Measurements from ENCODE around the gene COQ8B.

The COQ8B gene

DNA sequence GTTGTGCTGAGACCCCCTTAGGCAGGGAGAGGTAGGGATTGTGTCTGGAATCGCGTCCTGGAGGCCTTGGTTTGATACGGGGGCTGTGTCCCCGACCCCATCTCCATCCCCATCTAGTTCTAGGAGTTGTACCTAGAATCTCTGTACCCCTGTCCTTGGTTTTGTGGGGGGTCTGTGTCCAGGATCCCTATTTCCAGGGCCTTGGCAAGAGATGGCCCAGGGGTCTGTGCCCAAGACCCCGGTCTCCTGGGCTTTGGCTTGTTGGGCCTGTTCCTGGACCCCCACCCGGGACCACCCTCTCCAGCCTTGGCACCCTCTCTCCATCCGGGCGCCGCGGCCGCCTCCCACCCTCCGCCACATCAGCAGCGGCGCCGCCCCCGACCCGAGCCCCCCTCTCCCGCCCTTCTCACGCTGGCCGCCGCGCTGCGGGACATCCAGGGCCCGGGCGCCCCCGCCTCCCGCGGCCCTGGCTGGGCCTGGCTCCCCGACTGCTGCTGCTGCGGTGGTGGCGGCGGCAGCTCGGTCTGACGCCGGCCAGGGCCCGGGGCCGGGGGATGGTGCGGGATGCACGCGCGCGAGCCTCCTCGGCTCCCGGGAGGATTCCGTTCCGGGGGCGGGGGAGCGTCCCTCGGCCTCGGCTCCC, 26.5 kb downstream of the COQ8B start, which contains the start of gene NUMBL:
Gene NUMBL (minus strand): TSS at position 602 of the 643 bp plus-strand sequence. CDS start 168 bp downstream, at position 434.
- peak in 1 of 3 experiments; percentile 53 for DNase-seq

DNA sequence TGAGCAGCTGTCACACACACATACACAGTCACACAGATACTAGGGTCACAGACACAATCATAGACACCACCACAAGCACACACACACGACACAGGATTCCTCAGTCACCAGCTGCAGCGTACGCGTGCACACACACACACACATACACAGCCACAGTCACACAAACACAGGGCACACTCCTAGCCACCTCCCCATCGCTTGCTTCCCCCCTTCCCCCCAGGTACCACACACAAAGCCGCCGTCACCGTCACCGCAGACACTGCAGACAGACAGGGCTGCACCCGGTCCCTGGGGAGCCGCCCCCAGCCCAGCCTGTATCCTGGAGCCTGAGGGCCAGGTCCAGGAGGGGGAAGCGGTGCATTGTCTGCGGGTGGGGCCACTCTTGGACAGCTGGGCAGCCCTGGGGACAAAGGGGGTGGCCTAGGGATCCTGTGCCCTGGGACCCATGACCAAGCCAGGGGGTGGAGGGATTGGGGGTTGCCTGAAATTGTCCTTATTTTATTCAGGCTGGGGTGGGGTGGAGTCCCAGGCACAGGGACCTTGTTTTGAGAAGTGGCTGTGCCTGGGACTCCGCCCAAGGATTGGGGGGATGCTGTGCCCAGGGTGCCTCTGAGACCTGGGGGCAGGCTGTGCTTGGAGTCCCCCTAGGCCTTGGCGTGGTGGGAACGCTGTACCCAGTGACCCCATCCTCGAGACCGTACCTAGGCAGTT, 27.2 kb downstream of the COQ8B start:
- peak; percentile 11 to 50 (median 30) for DNase-seq

DNA sequence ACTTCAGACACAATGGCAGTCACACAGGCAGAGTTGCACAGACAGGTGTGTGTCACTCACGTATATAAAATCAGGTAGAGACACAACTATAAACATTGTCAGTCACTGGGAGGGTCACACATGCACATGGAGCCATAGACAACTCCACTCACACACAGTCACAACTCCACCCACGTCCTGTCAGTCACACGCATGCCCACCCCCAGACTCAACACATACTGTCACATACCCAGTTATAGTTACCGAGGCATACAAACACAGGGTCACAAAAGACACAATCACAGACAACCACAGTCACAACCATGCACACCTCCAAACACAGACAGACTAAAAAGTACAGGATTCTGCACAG, 27.7 kb downstream of the COQ8B start:
- no peak for DNase-seq

DNA sequence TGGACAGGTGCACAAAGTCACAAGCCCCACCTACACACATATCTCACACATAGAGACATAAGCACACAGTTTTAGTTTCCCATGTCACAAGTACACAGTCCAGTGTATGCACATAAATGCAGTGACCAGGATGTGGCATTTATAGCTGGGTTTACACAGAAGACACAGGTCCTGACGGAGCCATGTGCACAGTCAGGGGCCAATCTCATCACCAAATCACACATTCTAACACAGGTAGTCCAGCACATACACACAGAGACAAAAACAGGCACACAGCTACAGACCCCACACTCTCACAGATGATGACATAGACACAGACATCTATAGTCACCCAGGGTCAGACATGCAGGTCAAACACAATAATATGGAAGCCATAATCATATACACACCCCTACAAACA, 28.4 kb downstream of the COQ8B start:
- no peak for DNase-seq

DNA sequence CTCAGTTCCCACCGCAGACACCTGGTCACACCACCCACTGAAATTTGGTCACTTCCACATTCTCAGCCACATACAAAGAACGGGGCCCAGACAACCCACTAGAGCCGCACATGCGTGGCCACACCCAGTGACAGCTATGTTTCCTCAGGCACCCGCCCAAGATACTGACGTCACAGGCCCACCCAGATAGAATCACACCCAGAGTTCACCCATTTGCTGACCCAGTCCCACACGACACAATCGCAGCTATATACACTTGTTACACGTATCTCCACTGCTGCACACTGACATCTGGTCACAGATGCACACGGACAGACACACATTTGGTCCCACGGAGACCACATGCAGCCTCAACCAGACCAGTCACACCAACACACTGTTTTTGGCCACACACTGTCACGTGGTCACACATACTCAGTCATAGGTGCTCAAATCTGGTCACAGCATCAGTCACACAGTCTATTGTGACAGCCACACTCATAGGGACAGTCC, 29.1 kb downstream of the COQ8B start:
- DNase-seq: no peak

DNA sequence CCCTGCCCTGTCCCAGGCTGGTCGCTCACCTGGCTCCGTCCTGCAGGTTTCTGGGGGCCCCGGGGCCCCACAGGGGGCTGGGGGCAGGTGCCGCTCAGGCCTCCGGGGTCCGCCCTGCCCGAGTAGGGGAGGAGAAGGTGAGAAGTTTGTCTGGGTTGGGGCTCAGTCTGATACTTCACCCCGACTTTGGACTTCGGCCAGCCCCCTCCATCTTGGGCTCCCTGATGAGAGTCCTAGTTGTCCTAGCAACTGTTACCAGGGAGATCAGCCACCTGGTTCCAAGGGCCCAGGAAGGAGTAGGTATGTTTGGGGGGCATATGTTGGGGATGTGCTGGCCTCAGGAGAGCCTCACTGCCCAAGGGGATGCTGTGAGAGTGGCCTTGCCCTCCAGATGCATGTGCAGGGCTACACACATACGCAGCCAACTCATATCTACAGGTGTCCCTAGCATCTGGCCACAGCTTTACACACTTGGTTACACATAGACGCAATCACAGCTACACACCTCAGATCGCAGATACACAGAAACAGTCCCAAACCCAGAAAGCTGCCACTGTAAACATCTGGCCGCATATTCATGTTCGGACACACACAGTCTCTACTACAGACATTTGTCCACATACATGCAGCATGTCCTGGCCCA, 29.7 kb downstream of the COQ8B start:
- DNase-seq: peak in 1 of 3 experiments; percentile 8

DNA sequence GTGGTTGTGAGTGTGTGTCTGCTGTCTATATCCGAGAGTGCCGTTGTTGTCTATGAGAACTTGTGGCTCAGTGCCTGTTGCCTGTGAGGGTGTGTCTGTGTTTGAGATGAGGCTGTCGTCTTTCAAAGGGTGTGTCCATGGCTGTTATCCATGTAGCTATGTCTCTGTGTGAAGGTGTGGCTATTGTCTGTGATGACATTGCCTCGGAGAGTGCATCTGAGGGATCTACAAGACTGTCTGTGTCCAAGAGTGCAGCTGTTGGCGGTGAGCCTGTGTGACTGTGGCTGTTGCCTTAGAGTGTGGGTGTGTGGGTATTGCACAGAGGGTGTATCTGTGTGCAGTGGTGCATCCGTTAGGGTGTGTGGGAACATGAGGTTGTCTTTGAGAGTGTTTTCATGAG, 31.1 kb downstream of the COQ8B start:
- no peak for DNase-seq

DNA sequence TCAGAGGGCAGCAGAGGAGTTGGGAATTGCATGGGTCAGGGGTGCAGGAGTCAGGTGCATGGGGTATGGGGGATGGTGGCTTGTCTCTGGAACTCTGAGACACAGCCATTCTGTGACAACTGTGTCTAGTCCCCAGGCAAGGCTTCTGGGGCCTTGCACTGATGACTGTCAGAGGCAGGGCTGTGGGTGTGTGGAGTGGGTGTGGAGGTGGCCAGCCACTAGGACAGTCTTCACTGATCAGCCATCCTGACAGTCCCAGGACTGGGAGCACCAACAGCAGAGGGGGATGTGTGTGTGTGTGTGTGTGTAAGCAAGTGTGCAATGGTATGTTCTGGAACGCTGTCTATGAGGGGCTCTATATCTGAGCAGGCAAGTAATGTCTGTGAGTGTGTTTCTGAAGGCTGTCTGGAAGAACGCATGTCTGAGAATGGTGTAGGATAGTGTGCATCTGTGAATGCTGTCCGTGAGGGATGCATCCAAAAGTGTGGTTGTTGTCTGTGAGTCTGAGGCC, 31.6 kb downstream of the COQ8B start:
- no peak for DNase-seq

DNA sequence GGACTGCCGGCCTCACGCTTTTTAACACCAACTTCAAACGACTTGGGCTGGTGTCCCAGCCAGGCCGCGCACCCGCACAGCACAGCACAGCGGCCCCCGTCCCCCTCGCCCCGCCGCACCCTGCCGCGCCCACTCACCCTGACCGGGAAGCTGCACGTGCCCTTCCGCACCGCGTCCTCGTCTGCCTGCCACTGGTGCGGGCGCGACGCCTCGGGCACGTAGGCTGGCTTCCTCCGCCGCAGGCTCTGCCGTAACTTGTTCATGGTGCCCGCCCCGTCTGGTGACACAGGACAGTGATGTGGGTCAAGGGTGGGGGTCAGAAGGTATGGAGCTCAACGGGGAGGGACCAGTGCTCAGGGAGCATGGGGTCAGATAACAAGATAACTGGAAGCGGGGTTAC, 32.4 kb downstream of the COQ8B start:
- no peak for DNase-seq

DNA sequence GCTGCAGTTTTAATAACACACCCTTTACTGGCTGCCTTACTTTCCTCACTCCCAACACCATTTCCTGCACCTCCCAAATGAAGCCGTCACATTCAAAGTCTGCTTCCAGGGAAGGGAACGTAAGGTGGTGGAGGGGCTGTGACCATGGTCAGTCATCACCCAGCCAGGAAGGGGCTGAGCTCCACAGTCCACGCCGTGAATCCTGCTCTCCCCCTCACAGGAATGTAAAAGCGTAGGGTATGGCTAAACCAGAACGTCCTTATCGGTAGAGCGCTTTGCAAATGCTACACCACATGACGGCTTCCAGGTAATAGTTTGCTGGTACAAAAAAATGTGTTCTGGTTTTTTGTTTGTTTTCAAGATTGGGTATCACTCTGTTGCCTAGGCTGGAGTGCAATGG, 33.2 kb downstream of the COQ8B start:
- no peak for DNase-seq

DNA sequence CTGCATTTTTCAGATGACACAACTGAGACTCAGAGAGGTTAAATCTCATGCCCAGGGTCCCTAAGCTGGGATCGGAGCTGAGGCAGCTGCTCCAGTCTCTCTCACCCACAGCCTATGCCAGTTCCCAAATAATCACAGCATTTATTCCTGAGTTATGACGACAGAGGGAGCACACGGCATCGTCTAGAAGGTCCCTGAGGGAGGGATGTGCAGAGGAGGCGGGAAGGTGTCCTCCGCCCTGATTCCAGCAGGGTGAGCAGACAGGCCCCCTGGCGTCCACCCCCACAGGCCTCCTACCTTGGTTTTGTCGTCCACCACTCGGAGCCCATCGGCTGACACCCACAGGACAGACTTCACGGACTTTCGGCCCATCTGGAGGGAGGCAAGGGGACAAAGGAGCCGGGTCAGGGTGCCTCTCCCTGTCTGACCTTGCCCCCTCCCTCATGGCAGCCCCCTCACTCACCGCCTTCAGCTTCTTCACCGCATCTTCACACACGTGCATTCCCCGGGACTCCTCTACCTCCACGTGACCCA, 34.2 kb downstream of the COQ8B start:
- no peak for DNase-seq

DNA sequence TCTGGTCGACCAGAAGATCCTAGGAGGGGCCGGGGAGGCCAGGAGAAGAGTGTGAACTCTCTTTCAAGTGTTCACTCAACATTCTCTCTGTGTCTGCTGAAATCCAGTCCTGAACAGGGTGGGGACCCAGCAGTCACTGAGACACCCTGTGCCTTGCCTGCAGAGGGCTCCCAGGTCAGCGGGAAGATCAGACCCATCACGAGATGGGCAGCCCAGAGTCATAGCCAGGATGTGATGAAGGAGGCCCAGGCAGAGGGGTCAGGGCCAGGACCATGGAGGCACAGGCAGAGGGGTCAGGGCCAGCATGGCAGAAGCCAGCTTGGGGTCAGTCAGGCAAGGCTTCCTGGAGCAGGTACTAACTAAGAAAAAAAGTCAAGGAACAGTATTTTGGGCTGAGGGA, 35.6 kb downstream of the COQ8B start:
- DNase-seq: no peak

DNA sequence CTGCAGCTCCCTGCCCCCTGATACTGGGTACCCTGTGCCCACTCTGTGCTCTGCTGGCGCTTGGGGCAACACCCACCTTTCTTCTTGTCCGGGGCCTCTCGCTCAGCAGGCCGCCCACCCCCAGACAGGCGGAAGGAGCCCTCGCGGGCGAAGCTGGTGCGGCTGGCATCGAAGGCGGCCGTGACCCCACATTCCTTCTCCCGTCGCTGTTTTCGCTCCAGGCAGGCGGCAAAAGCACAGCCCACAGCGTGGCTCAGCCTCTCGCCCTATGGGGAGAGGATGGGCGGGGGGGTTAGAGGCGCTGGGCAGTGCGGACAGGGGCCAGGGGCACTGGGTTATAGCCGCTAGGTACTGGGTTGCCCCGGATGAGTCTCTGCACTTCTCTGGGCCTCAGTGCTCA, 39.5 kb downstream of the COQ8B start:
- no peak for DNase-seq

DNA sequence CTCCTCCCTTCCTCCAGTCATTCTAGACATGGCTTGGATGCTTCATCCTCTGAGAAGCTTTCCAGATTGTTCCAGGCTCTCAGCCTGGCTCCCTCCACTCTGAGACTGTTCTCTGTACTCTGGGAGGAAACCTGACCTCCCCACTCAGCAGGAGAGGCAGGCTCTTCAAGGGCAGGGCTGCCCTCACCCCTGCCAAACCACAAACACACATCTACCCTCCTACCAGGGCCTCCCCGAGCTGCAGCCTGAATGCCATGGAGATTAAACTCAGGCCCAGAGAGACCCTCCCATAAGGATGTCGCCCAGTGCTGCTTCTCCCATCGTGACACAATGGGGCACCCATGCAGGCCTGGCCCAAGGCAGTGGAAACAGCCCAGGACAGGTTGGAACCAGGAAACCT, 42.4 kb downstream of the COQ8B start:
- peak in 1 of 3 experiments; percentile 53 for DNase-seq

DNA sequence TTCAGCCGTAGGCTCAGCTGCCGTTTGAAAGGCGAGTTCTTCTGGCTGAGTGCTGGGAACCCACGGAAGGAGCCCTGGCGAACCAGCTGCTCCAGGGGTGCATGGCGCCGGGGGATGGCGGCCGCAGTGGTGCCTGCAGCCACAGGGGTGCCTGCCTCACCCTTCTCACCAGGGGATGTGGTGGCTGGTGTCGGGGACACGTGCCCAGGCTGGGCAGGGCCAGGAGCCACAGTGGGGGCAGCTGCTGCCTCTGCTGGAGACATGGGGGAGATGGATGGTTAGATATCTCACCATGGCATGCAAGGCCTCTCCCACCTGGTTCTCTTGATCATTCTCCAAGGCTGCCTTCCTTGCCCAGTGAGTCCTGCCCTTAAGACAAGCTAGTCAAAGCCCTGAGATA, 43.3 kb downstream of the COQ8B start:
- DNase-seq: no peak

DNA sequence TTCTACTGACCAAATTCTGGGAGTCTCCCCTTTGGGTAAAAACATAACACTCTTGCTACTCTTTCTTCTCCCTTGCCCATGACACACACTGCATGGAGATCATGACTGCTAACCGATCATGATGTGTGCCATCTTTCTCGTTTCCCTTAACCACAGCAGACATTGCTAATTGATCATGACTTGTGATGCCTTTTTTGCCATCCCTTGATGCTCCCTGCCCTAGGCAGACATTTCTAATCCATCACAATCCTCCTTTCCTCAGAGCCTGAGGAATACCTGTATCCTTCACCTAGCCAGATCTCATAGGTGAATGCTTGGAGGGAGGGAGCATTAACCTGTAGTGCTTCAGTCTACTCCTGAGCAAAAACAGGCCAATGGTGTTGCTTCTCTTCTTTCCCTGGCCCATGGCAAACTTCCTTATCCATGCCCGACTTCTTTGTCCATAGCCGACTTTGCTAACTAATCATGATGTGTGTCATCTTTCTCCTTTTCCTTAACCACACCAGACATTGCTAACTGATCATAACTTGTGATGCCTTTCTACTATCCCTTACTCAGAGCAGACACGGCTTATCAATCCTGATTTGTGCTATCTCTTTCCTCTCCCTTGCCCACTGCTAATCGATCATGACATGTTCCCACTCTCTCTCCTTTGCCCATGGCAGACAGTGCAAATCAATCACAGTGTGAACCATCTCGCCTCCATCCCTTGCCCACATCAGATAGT, 44.0 kb downstream of the COQ8B start:
- no peak for DNase-seq

DNA sequence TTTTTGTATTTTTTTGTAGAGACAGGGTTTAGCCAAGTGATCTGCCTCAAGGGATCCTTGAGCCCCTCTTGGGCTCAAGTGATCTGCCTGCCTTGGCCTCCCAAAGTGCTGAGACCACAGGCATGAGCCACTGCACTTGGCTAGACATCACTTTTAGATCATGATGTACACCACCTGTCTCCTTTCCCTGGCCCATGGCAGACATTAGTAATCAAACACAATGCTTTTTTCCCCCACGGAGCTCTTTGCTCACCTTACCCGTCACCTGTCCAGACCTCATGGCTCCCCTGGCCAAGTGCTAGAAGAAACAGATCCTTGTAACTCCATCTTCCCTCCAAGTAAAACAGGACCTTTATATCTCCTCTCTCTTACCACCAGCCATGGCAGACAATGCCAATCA, 44.6 kb downstream of the COQ8B start:
- no peak for DNase-seq

DNA sequence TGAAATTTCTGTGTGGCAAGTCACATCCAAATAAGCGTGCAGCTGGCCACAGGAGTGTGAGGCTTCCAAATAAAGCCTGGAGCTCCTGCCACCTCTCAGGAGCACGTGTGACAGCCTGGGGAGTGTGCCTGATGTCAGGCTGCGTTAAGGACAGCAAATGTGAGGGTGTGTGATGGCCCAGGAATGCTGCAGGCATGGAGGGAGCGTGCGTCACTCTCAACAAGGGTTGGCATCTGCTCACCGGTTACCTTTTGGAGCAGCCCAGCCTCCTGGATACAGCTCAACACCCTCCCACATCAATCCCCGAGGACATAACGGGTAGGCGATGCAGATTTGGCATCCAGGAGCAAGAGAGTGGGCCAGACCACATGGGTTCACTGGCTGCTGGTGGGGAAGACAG, 45.3 kb downstream of the COQ8B start:
- no peak for DNase-seq

DNA sequence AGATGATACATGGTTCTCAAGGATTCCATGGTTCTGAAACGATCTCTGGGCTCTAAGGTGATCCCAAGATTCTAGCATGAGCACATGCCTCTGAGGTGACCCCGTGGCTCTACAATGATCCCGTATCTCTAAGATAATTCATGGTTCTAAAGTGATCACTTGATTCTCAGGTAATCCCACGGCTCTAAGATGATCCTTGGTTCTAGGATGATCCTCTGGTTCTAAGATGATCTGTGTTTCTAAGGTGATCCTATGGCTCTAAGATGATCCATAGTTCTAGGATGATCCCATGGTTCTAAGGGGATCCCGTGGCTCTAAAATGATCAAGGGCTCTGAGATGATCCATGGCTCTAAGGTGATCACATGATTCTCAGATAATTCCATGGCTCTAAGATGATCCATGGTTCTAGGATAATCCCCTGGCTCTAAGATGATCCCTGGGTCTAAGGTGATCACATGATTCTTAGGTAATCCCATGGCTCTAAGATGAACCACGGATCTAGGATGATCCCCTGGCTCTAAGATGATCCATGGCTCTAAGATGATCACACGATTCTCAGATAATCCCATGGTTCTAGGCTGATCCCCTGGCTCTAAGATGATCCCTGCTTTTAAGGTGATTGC, 47.6 kb downstream of the COQ8B start:
- DNase-seq: no peak

DNA sequence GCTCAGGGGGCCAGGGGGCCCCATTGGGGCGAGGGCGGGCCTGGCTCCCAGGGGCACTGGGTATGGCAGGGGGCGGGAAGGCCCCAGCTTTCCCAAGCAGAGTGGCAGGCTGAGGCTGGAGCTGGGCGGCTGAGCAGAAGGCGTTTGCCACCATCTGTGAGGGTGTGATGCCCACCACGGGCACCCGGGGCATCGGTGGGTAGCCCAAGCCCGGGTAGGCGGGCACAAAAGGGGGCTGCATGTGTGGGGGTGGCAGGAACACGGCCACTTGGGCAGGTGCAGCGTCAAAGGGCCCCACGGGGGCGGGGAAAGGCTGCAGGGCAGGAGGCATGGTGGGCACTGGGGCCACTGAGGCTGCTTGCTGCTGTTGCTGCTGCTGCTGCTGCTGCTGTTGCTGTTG, 49.1 kb downstream of the COQ8B start:
- DNase-seq: no peak

DNA sequence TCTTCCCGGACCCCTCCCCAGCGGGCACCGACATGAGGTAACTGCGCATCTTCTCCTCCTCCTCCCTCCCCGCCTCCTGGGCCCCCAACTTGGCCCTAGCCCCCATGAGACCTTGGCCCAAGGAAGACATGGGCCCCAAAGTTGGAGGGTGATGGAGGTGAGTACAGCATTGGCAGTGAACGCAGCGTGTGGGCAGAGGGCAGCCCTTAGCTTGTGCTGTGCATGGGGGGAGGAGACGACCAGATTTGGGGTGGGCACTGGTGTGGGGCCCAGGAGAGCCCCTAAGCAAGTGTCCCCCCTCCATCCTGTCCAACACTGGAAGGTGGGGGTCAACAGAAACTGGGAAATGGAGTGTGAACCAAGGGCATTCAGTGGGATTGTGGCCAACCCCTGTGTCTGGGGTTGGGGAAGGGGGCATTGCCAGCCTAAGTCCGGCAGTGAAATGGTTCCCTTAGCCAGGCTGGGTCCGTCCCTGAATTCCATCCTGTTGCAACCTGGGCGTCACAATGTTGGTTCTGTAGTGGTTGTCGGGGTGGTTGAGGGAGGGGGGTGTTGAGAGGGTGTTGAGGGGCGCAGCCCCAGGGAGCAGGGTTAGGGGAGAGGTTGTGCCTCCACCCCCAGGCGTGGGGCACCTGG, 49.8 kb downstream of the COQ8B start:
- no peak for DNase-seq
